Naive B cell (primary cell): ENCODE measurements around the gene RAD51D. TPM values are rescaled to one million over a fixed set of nuclear protein-coding genes. Genes with fewer than 3 reads are reported as not detected.
"Not testable (repeated sequence)": the region's sequence is repeated elsewhere in the genome, so short reads cannot be mapped to it uniquely, and the experiment has no call there.

Source experiments
- ATAC-seq, 2 donors: fragments of 150-1000 bp; cut with Tn5 transposase; 2 replicates each; pipeline ENCODE4 v1.10.0; 2021; ENCODE audit warnings: low read depth in 2 of 2, mild to moderate bottlenecking in 2 of 2, moderate library complexity in 2 of 2
- DNase-seq: peaks from one replicate; pipeline ENCODE4 v3.0.0; 2022
- H3K27ac Mint-ChIP-seq, 6 donors: one replicate each; pipeline ENCODE4 v1.8.0; 2020 to 2022; ENCODE audit warnings: mild to moderate bottlenecking in 6 of 6, mixed read lengths in 6 of 6, moderate library complexity in 5 of 6, inconsistent platforms in 2 of 6
- H3K27me3 Mint-ChIP-seq, 3 donors: one replicate each; pipeline ENCODE4 v1.8.0; 2021 to 2022; ENCODE audit warnings: mixed read lengths in 3 of 3, mild to moderate bottlenecking in 1 of 3
- H3K36me3 Mint-ChIP-seq, 2 donors: one replicate each; pipeline ENCODE4 v1.8.0; 2020 to 2022; ENCODE audit warnings: mixed read lengths in 2 of 2, inconsistent platforms in 1 of 2, mild to moderate bottlenecking in 1 of 2
- H3K4me1 Mint-ChIP-seq, 3 donors: one replicate each; pipeline ENCODE4 v1.8.0; 2020 to 2022; ENCODE audit warnings: mixed read lengths in 3 of 3, inconsistent platforms in 1 of 3, mild to moderate bottlenecking in 1 of 3, moderate library complexity in 1 of 3
- H3K4me3 Mint-ChIP-seq, 8 donors: one replicate each; pipeline ENCODE4 v1.8.0; 2020 to 2022; ENCODE audit warnings: mild to moderate bottlenecking in 8 of 8, mixed read lengths in 8 of 8, moderate library complexity in 8 of 8, inconsistent platforms in 2 of 8
- H3K9me3 Mint-ChIP-seq, 7 donors: one replicate each; pipeline ENCODE4 v1.8.0; 2020 to 2022; ENCODE audit warnings: mixed read lengths in 7 of 7, mild to moderate bottlenecking in 5 of 7, inconsistent platforms in 2 of 7, moderate library complexity in 1 of 7
- polyA plus RNA-seq, 6 donors: library from polyadenylated mRNA; unstranded; fragments of 300-500 nt; fragmentation: Illumina TruSeq; gene quantifications; one replicate each; pipeline ENCODE4 v1.2.3, GENCODE V29; 2021; ENCODE audit warnings: low read depth in 6 of 6

The RAD51D gene
- polyA plus RNA-seq, 6 donors from 2014 or later, result 9.0 to 17.0 (median 11.6) TPM

DNA sequence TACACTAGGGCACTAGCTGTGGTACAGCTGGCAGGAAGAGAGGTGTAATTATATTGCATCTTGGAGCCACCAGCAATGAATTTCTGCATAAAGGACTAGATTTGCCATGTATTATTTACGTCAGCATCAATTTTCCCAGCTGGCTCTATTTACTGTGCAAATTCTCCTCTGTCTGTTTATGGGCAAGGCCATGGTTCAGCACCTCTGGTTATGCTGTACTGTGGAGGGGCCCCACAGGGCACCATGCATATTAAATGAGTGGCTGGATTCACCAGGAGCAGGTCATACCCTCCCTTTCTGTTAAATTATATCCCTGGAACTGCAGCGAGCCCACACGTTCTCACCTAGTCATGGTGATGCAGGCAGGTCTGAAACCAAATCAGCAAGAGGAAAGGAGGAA, 19.8 kb downstream of the RAD51D start:
- Mint-ChIP-seq H3K36me3 (peaks cover 15 to 18% of the 10 kb centered on the region in 2 donors), H3K9me3 (no peaks in the 10 kb centered on the region), H3K4me1 (peaks cover 0 to 2% (median 0%) of the 10 kb centered on the region in 3 donors), H3K4me3 (no peak overlapping the region), H3K27me3 (no peaks in the 10 kb centered on the region), H3K27ac (peak overlapping the region in 2 of 6 donors; percentile 56 to 76)
- DNase-seq (no peak), ATAC-seq (no peak)

DNA sequence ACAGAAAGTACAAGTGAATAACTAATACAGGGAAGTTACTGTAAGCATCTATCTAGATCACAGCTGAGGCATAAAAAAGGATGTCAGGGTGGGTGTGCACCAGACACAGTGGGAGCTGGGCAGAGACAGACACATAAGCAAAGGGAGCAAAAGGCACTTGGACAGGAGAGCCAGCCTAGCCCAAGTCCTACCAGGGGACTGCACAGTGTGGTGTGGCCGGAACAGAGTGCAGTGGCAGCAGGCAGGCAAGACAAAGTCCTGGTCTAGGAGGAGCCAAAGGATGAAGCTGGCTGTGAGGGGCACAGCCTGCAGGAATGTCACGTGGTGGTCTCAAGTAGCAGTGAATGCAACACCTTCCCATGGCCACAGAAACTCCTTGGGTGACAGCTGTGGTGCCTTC, 21.9 kb downstream of the RAD51D start:
- no peak for ATAC-seq
- H3K36me3 Mint-ChIP-seq, result peaks cover 14 to 16% of the 10 kb centered on the region in 2 donors
- peak overlapping the region in 1 of 8 donors; percentile 36 for H3K4me3 Mint-ChIP-seq
- peak overlapping the region in 1 of 6 donors; percentile 89 for H3K27ac Mint-ChIP-seq
- H3K4me1 Mint-ChIP-seq, result no peaks in the 10 kb centered on the region
- H3K9me3 Mint-ChIP-seq, result no peaks in the 10 kb centered on the region
- H3K27me3 Mint-ChIP-seq, result no peaks in the 10 kb centered on the region
- DNase-seq, result no peak

DNA sequence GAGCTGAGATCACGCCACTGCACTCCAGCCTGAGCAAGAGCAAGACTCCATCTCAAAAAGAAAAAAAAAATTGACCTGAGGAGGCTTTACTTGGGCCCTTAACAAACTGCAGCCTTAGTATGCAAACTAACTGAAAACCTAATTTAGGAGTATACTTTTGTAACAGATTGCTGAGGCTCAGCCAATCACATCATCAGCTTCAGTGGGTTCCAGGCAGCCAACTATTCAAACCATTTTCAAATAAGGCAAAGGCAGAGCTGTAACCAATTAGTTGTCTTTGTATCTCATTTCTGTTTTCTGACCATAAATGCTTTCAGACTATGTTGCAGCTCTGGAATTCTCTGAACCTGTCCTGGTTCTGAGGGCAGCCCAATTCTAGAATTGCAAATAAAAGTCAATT, 23.9 kb downstream of the RAD51D start:
- H3K27ac Mint-ChIP-seq, result peak overlapping the region in 2 of 6 donors; percentile 56 to 78
- H3K36me3 Mint-ChIP-seq, result peaks cover 13 to 14% of the 10 kb centered on the region in 2 donors
- H3K4me1 Mint-ChIP-seq, result no peaks in the 10 kb centered on the region

DNA sequence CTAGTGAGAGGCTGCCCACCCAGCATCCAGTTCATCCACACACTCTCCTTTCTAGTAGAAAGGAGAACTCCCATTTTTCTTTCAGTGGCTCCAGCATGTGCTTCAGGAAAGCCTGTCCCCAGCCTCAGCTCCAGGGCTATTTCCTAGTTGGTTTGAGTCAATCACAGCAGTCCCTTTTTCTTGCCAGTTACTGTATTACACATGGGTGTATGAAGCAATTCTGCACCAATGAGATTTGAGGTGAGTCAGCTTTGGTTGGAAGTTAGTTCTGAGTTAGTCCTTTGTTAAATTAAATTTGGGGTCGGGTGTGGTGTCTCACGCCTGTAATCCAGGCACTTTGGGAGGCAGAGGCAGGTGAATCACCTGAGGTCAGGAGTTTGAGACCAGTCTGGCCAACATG, 24.8 kb downstream of the RAD51D start:
- no peaks in the 10 kb centered on the region for H3K9me3 Mint-ChIP-seq
- H3K27ac Mint-ChIP-seq, result peak overlapping the region in 1 of 6 donors; percentile 93
- peak overlapping the region in 1 of 8 donors; percentile 30 for H3K4me3 Mint-ChIP-seq
- H3K4me1 Mint-ChIP-seq, result peaks cover 0 to 5% (median under 1%) of the 10 kb centered on the region in 3 donors
- no peak for ATAC-seq
- peaks cover 5 to 8% of the 10 kb centered on the region in 2 donors for H3K36me3 Mint-ChIP-seq
- H3K27me3 Mint-ChIP-seq, result no peaks in the 10 kb centered on the region
- no peak for DNase-seq

More for the DNA sequence above, 23.9 kb downstream of the RAD51D start:
- no peaks in the 10 kb centered on the region for H3K27me3 Mint-ChIP-seq
- no peak for DNase-seq
- no peaks in the 10 kb centered on the region for H3K9me3 Mint-ChIP-seq
- ATAC-seq, result no peak
- no peak overlapping the region for H3K4me3 Mint-ChIP-seq

DNA sequence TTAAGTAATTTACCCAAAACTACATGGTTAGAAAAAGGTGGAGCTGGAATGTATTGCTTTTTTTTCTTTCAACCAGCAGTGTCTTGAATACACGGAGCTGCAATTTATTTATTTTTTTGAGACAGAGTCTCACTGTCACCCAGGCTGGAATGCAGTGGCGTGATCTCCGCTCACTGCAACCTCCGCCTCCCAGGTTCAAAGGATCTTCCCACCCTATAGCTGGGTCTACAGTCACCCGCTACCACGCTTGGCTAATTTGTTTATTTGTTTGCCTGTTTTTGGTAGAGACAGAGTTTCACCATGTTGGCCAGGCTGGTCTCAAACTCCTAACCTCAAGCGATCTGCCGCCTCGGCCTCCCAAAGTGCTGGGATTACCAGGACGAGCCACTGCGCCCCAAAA, 29.0 kb downstream of the RAD51D start:
- peaks cover 16 to 31% (median 27%) of the 10 kb centered on the region in 3 donors for H3K4me1 Mint-ChIP-seq
- not testable (repeated sequence) for DNase-seq, H3K36me3 Mint-ChIP-seq, ATAC-seq, H3K9me3 Mint-ChIP-seq, H3K27me3 Mint-ChIP-seq
- H3K4me3 Mint-ChIP-seq, result peak overlapping the region in 3 of 8 donors; percentile 13 to 89 (median 64)
- H3K27ac Mint-ChIP-seq, result peak overlapping the region in 1 of 6 donors; percentile 64

DNA sequence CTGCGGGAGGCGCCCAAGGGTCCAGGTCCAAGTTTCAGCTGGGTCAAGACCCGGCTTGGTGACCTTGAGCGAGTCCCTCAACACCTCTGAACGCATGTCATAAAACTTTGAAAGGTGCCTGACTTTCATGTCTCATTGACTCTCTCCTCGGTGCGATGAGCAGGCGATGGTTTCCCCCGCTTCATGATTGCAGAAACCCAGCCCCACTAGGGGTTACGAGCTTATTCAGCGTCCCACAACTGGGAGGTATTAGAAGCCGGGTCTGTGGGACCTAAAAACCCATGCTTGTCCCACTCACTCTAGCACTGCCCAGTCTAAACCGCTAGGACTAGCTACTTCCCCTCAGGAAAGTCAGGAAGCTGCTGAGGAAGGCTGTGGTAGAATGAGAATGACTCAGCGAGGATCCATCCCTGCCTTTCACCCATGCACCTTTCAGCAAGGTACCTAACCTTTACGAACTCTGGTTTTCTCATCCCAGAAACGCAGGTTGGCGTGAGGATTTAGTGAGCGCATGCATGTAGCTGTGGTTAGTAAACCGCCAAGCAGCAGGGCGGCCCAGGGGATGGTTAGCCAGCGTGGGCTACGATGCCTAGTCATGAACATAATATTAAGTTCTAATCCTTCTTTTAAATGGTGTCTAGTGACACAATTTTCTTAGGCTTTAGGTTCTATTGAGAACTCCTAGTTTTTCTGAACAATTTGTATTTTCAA, 29.9 kb downstream of the RAD51D start:
- no peaks in the 10 kb centered on the region for H3K27me3 Mint-ChIP-seq
- DNase-seq, result no peak
- peaks cover 16 to 31% (median 27%) of the 10 kb centered on the region in 3 donors for H3K4me1 Mint-ChIP-seq
- H3K4me3 Mint-ChIP-seq, result peak overlapping the region; percentile 89 to 99 (median 93)
- H3K9me3 Mint-ChIP-seq, result no peaks in the 10 kb centered on the region
- peak overlapping the region; percentile 81 to 98 (median 94) for H3K27ac Mint-ChIP-seq
- H3K36me3 Mint-ChIP-seq, result no peaks in the 10 kb centered on the region
- ATAC-seq, result peak; percentile 10 to 19

DNA sequence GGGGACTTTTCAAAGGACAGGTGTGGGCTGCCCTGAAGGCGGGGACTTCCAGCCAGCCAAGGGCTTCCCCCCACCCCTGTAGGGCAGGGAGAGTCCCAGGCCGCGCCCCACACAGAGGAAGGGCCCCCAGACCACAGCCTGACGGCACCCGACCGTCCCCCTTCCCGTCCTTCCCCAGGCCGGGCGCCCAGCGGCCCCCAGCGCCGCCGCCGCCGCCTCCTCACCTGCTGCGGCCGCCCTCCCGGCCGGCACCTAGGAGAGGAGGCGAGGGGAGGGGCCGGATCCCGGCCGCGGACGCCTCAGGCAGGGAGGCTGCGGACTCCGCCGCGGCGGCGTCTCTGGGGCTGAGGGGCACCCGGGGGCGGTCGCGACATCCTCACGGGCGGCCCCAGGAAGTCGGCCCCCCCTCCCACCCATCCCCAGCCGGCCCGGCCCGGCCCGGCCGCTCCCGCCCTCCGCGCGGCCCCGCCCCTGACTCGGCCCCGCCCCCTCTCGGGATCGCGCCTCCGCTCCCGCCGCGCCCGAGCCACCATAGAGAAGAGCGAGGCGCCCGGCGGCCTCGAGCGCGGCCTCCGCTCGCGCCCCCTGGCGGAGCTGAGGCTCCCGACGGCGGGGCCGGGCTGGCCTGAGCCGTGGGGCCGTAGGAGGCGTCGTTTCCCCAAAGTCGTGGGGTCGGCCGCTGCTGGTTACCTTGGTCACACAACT, 30.6 kb downstream of the RAD51D start:
- Mint-ChIP-seq H3K27ac (peak overlapping the region; percentile 89 to 99 (median 98)), H3K4me3 (peak overlapping the region; percentile 91 to 99 (median 96)), H3K4me1 (peaks cover 16 to 33% (median 27%) of the 10 kb centered on the region in 3 donors), H3K27me3 (no peaks in the 10 kb centered on the region), H3K36me3 (no peaks in the 10 kb centered on the region), H3K9me3 (no peaks in the 10 kb centered on the region)
- ATAC-seq (peak; percentile 83 to 85), DNase-seq (peak; percentile 86)

DNA sequence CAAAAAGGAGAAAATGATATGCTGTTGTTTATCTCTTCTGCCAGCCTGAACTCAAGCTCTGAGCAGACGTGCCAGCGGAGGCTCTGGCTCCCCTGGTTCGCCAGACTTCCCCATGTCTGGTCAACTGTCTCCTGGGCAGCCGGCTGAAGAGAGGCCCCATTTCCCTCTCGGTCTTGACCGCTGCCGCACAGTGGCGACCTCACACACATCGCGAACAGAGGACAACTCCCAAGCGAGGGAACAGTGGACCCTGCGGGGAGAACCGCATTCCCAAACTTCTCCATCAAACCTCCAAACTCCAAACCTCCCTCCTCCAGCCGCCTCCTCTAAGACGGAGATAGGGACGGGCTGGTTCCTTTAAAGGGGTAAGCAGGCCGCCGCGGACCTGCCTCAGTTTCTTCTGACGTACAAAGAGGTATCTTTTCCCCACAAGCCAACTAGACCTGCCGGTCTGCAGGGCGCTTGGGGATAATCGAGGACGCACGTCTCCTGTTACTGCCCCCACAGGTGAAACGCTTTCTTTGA, 31.2 kb downstream of the RAD51D start:
- peaks cover 16 to 34% (median 27%) of the 10 kb centered on the region in 3 donors for H3K4me1 Mint-ChIP-seq
- peak overlapping the region; percentile 96 to 99 (median 98) for H3K27ac Mint-ChIP-seq
- peak overlapping the region; percentile 91 to 99 (median 96) for H3K4me3 Mint-ChIP-seq
- H3K9me3 Mint-ChIP-seq, result no peaks in the 10 kb centered on the region
- no peaks in the 10 kb centered on the region for H3K27me3 Mint-ChIP-seq
- peak; percentile 24 for DNase-seq
- H3K36me3 Mint-ChIP-seq, result no peaks in the 10 kb centered on the region
- peak; percentile 4 to 24 for ATAC-seq

DNA sequence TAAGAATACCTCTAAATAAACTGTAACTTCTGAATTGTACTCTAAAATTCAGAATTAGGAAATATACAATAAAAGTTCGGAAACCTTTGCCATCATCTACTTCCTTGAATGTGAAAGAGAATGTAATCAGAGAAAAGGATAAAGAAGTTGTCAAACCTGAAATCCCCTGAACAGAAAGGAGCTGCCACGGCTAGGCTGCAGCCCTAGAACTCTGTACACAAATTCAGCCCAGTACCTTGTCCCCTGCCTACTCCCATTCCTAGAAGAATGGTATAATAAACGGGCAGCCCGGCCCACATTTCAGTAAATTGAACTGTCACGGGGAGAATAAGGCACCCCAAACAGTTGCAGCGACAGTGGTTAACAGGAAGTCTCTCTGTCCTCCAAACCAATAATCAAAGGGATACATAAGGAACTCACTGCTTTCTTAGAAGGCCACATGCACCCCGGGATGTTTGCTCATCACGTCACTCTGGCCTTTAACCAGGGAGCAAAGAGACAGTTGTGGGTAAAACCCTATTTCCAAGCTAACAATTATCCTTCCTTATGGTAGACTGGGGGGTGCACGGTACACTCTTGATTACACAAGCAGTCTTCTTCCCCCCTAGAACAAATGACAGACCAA, 31.8 kb downstream of the RAD51D start:
- Mint-ChIP-seq H3K9me3 (no peaks in the 10 kb centered on the region), H3K4me1 (peaks cover 16 to 37% (median 27%) of the 10 kb centered on the region in 3 donors), H3K36me3 (no peaks in the 10 kb centered on the region), H3K27me3 (no peaks in the 10 kb centered on the region), H3K27ac (peak overlapping the region; percentile 96 to 99 (median 98)), H3K4me3 (peak overlapping the region; percentile 91 to 99 (median 96))
- ATAC-seq (no peak), DNase-seq (peak; percentile 10)

DNA sequence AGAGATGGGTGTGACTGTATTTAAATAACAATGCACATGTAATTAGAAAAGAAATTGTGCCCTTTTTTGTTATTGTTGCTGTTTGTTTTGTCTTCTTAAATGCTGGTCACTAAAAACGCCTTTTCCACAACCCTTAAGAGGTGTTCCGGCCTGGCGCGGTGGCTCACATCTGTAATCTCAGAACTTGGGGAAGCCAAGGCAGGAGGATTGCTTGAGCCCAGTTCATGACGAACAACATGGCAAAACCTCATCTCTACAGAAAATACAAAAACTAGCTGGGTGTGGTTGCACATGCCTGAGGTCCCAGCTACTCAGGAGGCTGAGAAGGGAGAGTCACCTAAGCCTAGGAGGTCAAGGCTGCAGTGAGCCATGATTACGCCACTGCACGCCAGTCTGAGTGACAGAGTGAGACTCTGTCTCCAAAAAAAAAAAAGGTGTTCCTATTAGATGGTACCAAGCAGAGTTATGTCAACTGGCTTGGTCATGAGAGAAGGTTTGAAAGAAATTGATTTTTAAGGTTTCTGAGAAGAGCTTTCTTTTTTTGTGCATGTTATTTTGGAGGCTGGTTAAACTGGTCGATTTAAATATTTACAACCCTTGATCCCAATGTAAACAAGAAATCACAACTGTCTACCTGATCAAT, 32.6 kb downstream of the RAD51D start:
- H3K36me3 Mint-ChIP-seq, result no peaks in the 10 kb centered on the region
- no peaks in the 10 kb centered on the region for H3K9me3 Mint-ChIP-seq
- ATAC-seq, result no peak
- peak overlapping the region in 6 of 8 donors; percentile 49 to 99 (median 94) for H3K4me3 Mint-ChIP-seq
- peak overlapping the region; percentile 62 to 99 (median 92) for H3K27ac Mint-ChIP-seq
- DNase-seq, result no peak
- H3K27me3 Mint-ChIP-seq, result no peaks in the 10 kb centered on the region
- peaks cover 16 to 38% (median 31%) of the 10 kb centered on the region in 3 donors for H3K4me1 Mint-ChIP-seq

DNA sequence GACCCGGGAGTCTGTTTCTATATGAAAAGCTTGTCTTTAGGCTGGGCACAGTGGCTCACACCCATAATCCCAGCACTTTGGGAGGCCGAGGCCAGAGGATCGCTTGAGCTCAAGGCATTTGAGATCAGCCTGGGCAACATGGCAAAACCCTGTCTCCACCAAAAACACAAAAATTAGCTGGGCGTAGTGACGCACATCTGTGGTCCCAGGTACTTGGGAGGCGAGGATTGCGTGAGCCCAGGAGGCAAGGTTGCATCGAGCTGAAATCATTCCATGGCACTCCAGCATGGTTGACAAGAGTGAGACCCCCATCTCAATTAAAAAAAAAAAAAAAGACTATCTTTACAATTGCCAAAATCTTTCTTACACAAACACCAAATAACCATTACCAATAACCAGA, 33.5 kb downstream of the RAD51D start:
- no peak for DNase-seq
- no peak for ATAC-seq
- no peaks in the 10 kb centered on the region for H3K9me3 Mint-ChIP-seq
- no peaks in the 10 kb centered on the region for H3K36me3 Mint-ChIP-seq
- peak overlapping the region in 1 of 8 donors; percentile 41 for H3K4me3 Mint-ChIP-seq
- peak overlapping the region in 2 of 6 donors; percentile 66 to 98 for H3K27ac Mint-ChIP-seq
- H3K4me1 Mint-ChIP-seq, result peaks cover 16 to 40% (median 34%) of the 10 kb centered on the region in 3 donors
- no peaks in the 10 kb centered on the region for H3K27me3 Mint-ChIP-seq

DNA sequence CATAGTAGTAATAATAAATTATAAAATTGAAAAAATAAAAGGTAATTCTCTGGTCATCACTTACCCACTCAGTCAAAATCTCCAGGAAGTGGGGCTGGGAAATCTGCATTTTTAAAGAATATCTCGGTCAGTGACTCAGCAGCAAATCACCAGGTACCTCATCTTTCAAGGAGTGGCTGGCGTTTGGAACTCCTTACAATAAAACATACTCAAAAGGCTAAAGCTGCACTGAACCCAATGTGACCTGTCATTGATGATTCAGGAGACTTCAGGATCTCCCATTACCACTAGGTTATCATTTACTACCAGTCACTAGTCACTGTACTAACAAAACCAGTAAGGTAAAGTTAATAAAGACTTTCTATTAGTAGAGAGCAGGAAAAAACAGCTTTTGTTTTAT, 34.7 kb downstream of the RAD51D start:
- Mint-ChIP-seq H3K27ac (no peak overlapping the region), H3K27me3 (no peaks in the 10 kb centered on the region), H3K4me1 (peaks cover 16 to 46% (median 36%) of the 10 kb centered on the region in 3 donors), H3K4me3 (no peak overlapping the region), H3K36me3 (no peaks in the 10 kb centered on the region), H3K9me3 (no peaks in the 10 kb centered on the region)
- DNase-seq, result no peak
- no peak for ATAC-seq

DNA sequence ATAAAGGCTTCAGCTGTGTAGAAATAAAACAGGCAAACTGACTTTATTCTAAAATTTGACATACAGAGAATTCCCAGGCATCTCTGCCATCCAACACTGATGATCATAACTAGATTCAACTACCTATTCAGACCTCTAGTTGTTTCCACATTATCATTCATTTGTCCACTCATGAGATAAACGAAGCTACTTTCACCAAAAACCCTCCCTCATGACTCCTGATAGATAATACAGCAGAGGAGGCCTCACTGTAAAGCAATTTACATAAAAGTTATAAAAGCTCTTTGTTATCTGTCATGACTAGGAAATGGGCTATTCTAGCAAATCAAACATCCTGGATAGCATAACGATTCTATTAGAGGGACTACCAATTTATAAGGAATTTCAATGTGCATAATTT, 36.6 kb downstream of the RAD51D start:
- Mint-ChIP-seq H3K36me3 (no peaks in the 10 kb centered on the region), H3K4me3 (peak overlapping the region in 1 of 8 donors; percentile 54), H3K27ac (peak overlapping the region in 1 of 6 donors; percentile 7), H3K4me1 (peaks cover 5 to 43% (median 22%) of the 10 kb centered on the region in 3 donors), H3K9me3 (no peaks in the 10 kb centered on the region), H3K27me3 (no peaks in the 10 kb centered on the region)
- ATAC-seq (no peak), DNase-seq (no peak)
